GM13976 (cell line): Measurements from ENCODE around the gene NT5C2.
"Not testable (repeated sequence)": the region's sequence is repeated elsewhere in the genome, so short reads cannot be mapped to it uniquely, and the experiment has no call there.

ENCODE experiments used
- DNase-seq: peaks from one replicate; pipeline ENCODE4 v3.0.0; 2012; ENCODE audit warnings: low spot score
- in situ Hi-C: fragments of 300-500 bp; cut with MboI; formaldehyde crosslinking; loops from one replicate; pipeline ENCODE4 v1.12.0; 2022; ENCODE audit warnings: low sequenced_read_pairs, mixed read lengths, inconsistent platforms; ENCODE audit not compliant: unreplicated experiment
- TF ChIP-seq, protein P1 (sequence below): IDR thresholded peaks from 2 replicates; pipeline ENCODE4 v1.5.1; 2012; ENCODE audit warnings: borderline replicate concordance, mild to moderate bottlenecking; ENCODE audit not compliant: insufficient read depth; ENCODE audit errors: extremely low read depth, missing control alignments, control extremely low read depth

Gene NT5C2

GRCh38 chr10:103192089-103192450 is 1.0 kb downstream of the NT5C2 start:
- DNase-seq: no peak
- in situ Hi-C loops: no loop called here

DNA sequence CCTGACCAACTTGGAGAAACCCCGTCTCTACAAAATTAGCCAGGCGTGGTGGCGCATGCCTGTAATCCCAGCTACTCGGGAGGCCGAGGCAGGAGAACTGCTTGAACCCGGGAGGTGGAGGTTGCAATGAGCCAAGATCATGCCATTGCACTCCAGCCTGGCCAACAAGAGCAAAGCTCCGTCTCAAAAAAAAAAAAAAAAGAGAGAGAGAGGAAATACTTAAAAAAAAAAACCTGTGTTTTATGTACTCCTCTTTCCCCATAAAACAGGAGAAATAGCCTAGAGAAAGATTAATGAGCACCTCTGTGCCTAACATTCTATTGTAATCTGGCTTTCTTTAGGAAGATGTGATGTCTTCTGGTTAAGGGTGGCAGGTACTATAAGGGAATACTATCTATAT is 1.9 kb downstream of the NT5C2 start:
- DNase-seq, in situ Hi-C loops: not testable (repeated sequence)

More at GRCh38 chr10:103192089-103192450, 1.0 kb downstream of the NT5C2 start:
- TF ChIP-seq, protein P1, sequence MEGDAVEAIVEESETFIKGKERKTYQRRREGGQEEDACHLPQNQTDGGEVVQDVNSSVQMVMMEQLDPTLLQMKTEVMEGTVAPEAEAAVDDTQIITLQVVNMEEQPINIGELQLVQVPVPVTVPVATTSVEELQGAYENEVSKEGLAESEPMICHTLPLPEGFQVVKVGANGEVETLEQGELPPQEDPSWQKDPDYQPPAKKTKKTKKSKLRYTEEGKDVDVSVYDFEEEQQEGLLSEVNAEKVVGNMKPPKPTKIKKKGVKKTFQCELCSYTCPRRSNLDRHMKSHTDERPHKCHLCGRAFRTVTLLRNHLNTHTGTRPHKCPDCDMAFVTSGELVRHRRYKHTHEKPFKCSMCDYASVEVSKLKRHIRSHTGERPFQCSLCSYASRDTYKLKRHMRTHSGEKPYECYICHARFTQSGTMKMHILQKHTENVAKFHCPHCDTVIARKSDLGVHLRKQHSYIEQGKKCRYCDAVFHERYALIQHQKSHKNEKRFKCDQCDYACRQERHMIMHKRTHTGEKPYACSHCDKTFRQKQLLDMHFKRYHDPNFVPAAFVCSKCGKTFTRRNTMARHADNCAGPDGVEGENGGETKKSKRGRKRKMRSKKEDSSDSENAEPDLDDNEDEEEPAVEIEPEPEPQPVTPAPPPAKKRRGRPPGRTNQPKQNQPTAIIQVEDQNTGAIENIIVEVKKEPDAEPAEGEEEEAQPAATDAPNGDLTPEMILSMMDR: no peak

- TF ChIP-seq, protein P1: no peak
- in situ Hi-C loops: no loop called here
- no peak for DNase-seq
These were observed 4.2 kb downstream of the NT5C2 start for GRCh38 chr10:103188853-103189252.

DNA sequence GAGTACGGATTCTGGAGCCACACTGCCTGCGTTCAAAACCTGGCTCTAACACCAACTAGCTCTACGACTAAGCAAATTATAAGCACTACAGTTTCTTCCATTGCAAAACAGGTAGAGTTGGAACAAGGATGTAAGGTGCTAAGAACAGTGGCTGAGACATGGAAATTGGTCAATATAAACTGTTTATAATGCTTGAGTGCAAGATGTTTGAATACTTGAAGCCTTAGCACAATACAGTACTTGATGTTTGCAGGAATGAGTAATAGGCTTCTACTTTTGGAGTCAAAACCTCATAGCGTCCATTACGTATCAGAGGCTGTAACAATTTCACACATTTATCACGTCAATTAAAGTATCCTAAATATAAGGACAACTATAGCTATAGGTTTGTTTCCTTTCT is 6.9 kb downstream of the NT5C2 start:
- in situ Hi-C loops: no loop called here
- DNase-seq: no peak
- TF ChIP-seq, protein P1: no peak

GRCh38 chr10:103184615-103185014 is 8.5 kb downstream of the NT5C2 start:
- TF ChIP-seq, protein P1: no peak
- DNase-seq: no peak
- in situ Hi-C loops: no loop called here

- DNase-seq, in situ Hi-C loops: not testable (repeated sequence)
These were observed 9.1 kb downstream of the NT5C2 start for GRCh38 chr10:103183991-103184451.

DNA sequence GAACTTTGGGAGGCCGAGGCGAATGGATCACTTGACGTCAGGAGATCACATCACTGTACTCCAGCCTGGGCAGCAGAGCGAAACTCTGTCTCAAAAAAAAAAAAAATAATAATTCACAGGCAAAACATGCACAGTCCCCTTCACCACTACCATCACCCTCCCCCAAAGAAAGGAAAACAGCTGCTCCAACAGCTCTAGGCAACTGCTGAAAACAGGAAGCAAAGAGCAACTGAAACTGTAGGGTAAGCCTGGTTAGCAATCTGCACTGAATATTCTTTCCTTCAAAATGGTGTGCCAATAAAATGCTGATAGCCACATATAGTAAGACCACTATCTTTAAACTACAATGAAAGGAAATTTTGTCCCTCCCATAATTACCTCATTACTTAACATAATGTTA is 11.8 kb downstream of the NT5C2 start:
- DNase-seq: peak; percentile 27
- in situ Hi-C loops: no loop called here

DNA sequence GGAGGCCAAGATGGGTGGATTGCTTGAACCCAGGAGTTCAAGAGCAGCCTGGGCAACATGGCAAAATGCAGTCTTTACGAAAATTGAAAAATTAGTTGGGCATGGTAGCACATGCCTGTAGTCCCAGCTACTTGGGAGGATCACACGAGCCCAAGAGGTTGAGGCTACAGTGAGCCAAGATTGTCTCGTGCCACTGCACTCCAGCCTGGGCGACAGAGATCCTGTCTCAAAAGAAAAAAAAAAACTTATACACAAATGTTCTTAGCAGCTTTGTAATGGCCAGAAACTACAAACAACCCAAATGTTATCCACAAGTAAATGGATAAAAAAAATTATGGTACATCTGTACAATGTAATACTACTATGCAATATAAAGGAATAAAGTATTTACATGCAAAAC is 12.6 kb downstream of the NT5C2 start:
- no peak for DNase-seq
- in situ Hi-C loops: no loop called here
- TF ChIP-seq, protein P1: no peak

More for the DNA sequence above, 11.8 kb downstream of the NT5C2 start:
- TF ChIP-seq, protein P1: no peak
